Adrenal gland (tissue), 5 donors: ENCODE measurements around the gene CADM1.

ENCODE experiments used
- POLR2A ChIP-seq, 2 donors: fragments of 450-650 bp; IDR thresholded peaks; one replicate each; pipeline ENCODE4 v1.6.1; 2017; ENCODE audit warnings: antibody characterized with exemption in 2 of 2, mild to moderate bottlenecking in 2 of 2, moderate library complexity in 1 of 2
- TF ChIP-seq, protein P1 (sequence below), 6 experiments: fragments of 450-650 bp in 4 of 6; fragments of 200-600 bp in 2 of 6; sonication (generic) in 1 of 6; IDR thresholded peaks; 1 replicate in 5 of 6; 2 replicates in 1 of 6; pipeline versions ENCODE4 v1.5.1 to v1.8.0; 2016 to 2021; ENCODE audit warnings: antibody characterized with exemption in 6 of 6, mild to moderate bottlenecking in 2 of 6, moderate library complexity in 1 of 6
- donor health status: DM: no; HTN: no; CAD: no.

- TF ChIP-seq, protein P1, sequence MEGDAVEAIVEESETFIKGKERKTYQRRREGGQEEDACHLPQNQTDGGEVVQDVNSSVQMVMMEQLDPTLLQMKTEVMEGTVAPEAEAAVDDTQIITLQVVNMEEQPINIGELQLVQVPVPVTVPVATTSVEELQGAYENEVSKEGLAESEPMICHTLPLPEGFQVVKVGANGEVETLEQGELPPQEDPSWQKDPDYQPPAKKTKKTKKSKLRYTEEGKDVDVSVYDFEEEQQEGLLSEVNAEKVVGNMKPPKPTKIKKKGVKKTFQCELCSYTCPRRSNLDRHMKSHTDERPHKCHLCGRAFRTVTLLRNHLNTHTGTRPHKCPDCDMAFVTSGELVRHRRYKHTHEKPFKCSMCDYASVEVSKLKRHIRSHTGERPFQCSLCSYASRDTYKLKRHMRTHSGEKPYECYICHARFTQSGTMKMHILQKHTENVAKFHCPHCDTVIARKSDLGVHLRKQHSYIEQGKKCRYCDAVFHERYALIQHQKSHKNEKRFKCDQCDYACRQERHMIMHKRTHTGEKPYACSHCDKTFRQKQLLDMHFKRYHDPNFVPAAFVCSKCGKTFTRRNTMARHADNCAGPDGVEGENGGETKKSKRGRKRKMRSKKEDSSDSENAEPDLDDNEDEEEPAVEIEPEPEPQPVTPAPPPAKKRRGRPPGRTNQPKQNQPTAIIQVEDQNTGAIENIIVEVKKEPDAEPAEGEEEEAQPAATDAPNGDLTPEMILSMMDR (IDR thresholded peaks at IDR 0.05) = no peak
- no peak for TF ChIP-seq POLR2A (IDR thresholded peaks at IDR 0.05)
These were observed 231.3 kb downstream of the CADM1 start for GRCh38 chr11:115272925-115273324.
